Ovary (tissue), 9 donors: ENCODE results near the gene GOLGA8R. TPM values are rescaled to one million over a fixed set of nuclear protein-coding genes. Genes with fewer than 3 reads are reported as not detected.
"Not testable (repeated sequence)": the region's sequence is repeated elsewhere in the genome, so short reads cannot be mapped to it uniquely, and the experiment has no call there.

Experiments
- DNase-seq, 5 donors: peaks; one replicate each; pipeline ENCODE4 v3.0.0-alpha.2; 2019 to 2020
- H3K27ac ChIP-seq, 2 donors: fragments of 200-600 bp; one replicate each; pipeline versions ENCODE4 v1.5.1 to v1.8.0; 2019 to 2022
- H3K27me3 ChIP-seq: fragments of 200-600 bp; one replicate; pipeline ENCODE4 v1.8.0; 2022
- H3K36me3 ChIP-seq: fragments of 200-600 bp; sonication (generic); one replicate; pipeline ENCODE4 v1.5.1; 2019
- H3K4me1 ChIP-seq: one replicate; pipeline ENCODE4 v1.8.1; 2013; ENCODE audit warnings: mild to moderate bottlenecking, moderate library complexity; ENCODE audit not compliant: insufficient read depth
- H3K4me3 ChIP-seq: fragments of 200-600 bp; sonication (generic); one replicate; pipeline ENCODE4 v1.5.1; 2017
- H3K9me3 ChIP-seq, 2 donors: fragments of 200-600 bp in 1 of 2; sonication (generic) in 1 of 2; one replicate each; pipeline versions ENCODE4 v1.5.1 to v1.8.1; 2013 to 2019; ENCODE audit warnings: mild to moderate bottlenecking in 1 of 2, moderate library complexity in 1 of 2
- WGBS, 3 donors: extraction: QIAGEN DNeasy Blood & Tissue Kit in 1 of 3; methylation state at CpG; one replicate each; pipeline versions ENCODE4 v1.1.5 to v1.1.7; 2013 to 2017; 5-methylcytosine and 5-hydroxymethylcytosine counted together
- intact Hi-C, 4 donors: fragments of 100-400 bp; cut with DNase I; formaldehyde crosslinking; loops; one replicate each; pipeline versions ENCODE4 v1.11.0 to v1.15.1; 2022 to 2023
- polyA plus RNA-seq, 2 donors: library from polyadenylated mRNA; stranded (reverse); fragments of 200-250 nt in 1 of 2; fragments of 350-450 nt in 1 of 2; fragmentation: Illumina TruSeq in 1 of 2; extraction: RNeasy Lipid Tissue Mini Kit (QIAGEN cat#74804) in 1 of 2; gene quantifications; one replicate each; pipeline ENCODE4 v1.2.3, GENCODE V29; 2013 to 2014
- small RNA-seq: library from RNA; depleted of rRNA; stranded (forward); fragments of <200 nt; gene quantifications from one replicate; pipeline ENCODE3, GENCODE V24; 2016
- total RNA-seq, 7 donors: library from RNA; depleted of rRNA in 2 of 7; stranded (reverse); fragments of >200 nt in 2 of 7; fragmentation: NEBNext Ultra II Directional in 3 of 7; extraction: Animal tissue kit (Norgen Biotek cat#: 25700) in 3 of 7; gene quantifications; one replicate each; pipeline versions ENCODE4 v1.1.0 to v1.2.4, GENCODE V29; 2016 to 2023
- donor health status: DM: no; HTN: no; CAD: no; lungs with moderate emphysema.
- donor health status: DM: no; HTN: no; CAD: no.
- donor health status: Bipolar disorder and iron deficiency.
- donor health status: DM: yes; HTN: yes; CAD: no.
- donor health status: DM: no; HTN: no; CAD: no.
- donor health status: DM: yes; HTN: yes; CAD: no.

GOLGA8R gene
- total and polyA plus RNA-seq, 9 donors = 2.1 to 7.8 (median 4.1) TPM

DNA sequence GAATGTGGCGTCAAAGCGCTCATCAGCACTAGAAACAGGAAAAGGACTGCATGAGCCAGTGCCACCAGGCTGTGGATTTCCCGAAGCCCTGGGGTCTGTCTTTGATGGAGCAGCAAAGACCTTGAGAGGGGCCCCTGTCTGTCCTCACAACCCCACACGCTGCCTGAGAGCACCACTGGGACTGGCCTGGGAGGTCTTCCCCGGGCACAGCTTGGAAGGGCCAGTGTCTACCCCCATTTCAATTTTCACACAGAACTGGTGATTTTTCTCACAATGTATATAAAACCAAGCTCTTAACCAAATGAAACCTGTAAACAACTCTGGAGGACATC, 37.0 kb downstream of the GOLGA8R start:
- intact Hi-C loops, H3K27me3 ChIP-seq, H3K27ac ChIP-seq, DNase-seq, H3K9me3 ChIP-seq, H3K4me1 ChIP-seq, H3K4me3 ChIP-seq, H3K36me3 ChIP-seq: not testable (repeated sequence)
- no CpG with 5 or more reads among the region's 5 CpGs for WGBS, 3 donors

DNA sequence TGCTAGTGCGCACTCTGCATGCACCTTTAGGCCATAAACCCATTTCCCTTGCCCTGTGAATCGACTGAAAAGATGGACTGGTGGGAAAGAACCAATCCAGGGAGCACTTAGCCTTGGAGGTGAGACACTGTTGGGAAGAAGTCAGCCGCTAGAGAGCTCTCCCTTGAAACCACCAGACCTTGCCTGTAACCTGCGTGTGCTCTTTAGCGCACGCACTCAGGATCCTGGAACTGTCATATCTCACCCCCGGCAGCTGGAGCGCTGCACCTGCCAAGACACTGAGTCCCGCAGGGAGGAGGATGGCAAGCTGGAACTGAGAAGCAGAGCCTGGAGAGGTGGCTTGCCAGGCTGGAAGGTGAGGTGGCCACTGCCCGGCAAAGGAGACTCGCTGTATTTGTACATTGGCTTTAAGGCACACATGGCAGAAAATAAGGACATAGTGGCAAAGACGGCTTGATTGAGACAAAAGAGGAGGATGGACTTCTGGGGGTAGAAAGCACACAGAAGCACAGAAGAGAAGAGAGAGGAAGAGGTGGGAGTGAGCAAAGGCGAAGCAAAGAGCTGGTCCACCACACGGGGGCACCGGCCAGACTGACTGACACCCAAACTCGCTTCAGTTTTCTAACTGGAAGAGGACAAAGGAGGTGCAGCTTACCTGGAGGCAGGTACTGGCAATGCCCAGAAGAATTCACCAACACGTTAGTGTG, 37.5 kb downstream of the GOLGA8R start:
- DNase-seq, H3K27ac ChIP-seq, H3K4me3 ChIP-seq, H3K4me1 ChIP-seq, H3K9me3 ChIP-seq, intact Hi-C loops, H3K36me3 ChIP-seq, H3K27me3 ChIP-seq: not testable (repeated sequence)
- no CpG with 5 or more reads among the region's 17 CpGs for WGBS, 3 donors

DNA sequence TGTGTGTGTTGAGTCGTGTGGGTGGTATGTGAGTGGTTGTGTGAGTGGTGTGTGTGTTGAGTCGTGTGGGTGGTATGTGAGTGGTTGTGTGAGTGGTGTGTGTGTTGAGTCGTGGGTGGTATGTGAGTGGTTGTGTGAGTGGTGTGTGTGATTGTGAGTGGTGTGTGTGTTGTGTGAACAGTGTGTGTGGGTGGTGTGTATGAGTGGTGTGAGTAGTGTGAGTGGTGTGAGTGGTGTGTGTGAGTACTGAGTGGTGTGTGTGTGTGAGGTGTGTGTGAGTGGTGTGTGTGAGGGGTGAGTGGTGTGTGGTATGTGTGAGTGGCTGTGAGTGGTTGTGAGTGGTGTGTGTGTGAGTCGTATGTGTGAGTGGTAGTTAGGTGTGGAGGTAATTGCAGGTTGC, 38.2 kb downstream of the GOLGA8R start:
- H3K9me3 ChIP-seq, H3K4me1 ChIP-seq, H3K27ac ChIP-seq, H3K4me3 ChIP-seq, H3K27me3 ChIP-seq, intact Hi-C loops, H3K36me3 ChIP-seq: not testable (repeated sequence)
- 22 to 60% (median 50%) methylated on average over 2 to 4 of the region's 4 CpGs for WGBS, 3 donors
- DNase-seq = peak in 1 of 5 donors; percentile 3

DNA sequence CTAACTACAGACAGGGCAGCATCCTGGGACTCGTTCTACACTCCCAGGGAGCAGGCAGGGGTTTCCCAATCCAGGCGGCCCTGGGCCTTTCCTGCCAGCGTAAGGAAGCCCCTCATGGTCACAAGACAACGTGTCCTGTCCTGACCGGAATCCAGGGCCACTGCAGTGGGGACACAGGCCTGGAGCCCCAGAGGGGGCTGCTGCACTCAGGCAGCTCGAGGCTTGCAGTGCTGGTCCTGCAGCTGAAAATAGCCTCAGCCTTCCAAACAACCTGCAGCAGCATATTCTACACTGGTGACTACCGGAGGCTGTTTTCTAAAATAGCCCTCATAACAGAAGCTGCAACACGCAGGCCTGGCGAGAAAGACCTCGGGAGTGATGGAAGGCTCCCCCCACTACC, 39.2 kb downstream of the GOLGA8R start:
- H3K9me3 ChIP-seq, H3K4me1 ChIP-seq, H3K27ac ChIP-seq, intact Hi-C loops, H3K36me3 ChIP-seq, H3K4me3 ChIP-seq, H3K27me3 ChIP-seq, DNase-seq: not testable (repeated sequence)
- 40 to 65% methylated on average over 1 to 3 of the region's 10 CpGs; no CpG with 5 or more reads in 1 of the 3 donors for WGBS, 3 donors

DNA sequence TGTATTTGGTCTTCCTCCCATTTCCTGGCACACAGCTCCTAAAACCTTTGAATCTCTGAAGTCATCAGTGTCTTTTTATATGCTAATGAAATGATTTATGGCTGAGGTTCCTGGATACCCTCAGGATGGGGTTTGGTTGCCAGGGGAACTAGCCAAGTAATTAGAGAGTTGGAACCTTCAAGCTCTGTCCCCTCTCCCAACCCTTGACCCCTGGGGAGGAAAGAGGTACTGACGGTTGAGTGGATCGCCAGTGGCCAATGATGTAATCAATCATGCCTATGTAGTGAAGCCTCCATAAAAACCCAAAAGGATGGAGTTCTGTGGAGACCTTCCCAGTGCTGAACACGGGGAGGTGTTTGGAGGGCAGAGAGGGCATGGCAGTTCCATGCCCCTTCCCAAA, 45.8 kb downstream of the GOLGA8R start:
- WGBS, 3 donors = no CpG with 5 or more reads among the region's 3 CpGs
- intact Hi-C loops, H3K9me3 ChIP-seq: not testable (repeated sequence)

DNA sequence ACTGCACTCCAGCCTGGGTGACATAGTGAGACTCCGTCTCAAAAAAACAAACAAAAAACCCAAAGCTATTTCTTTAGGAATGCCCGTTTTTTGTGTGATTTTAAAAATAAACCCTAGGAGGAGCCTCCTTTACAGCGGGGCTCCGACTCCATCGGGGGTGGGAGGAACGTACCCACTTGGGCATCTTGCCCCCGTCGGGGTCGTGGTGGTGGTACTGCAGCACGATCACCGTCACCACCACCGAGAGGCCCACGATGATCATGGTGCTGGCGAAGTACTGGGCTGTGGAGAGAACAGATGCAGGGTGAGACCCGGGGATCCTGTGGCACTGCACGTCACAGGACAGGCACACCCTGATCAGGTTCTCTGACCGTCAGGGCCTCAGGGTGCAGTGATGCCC, 46.8 kb downstream of the GOLGA8R start:
- H3K27ac ChIP-seq, H3K27me3 ChIP-seq, H3K4me1 ChIP-seq, intact Hi-C loops, H3K4me3 ChIP-seq, H3K9me3 ChIP-seq, H3K36me3 ChIP-seq: not testable (repeated sequence)
- whole genome bisulfite sequencing, 3 donors = 92 to 93% (median 93%) methylated on average over 11 to 14 of the region's 17 CpGs
- DNase-seq = peak in 1 of 5 donors; percentile 1

More for the DNA sequence above, 45.8 kb downstream of the GOLGA8R start:
- not testable (repeated sequence) for H3K36me3 ChIP-seq, H3K27me3 ChIP-seq, H3K4me1 ChIP-seq, H3K27ac ChIP-seq, H3K4me3 ChIP-seq, DNase-seq

DNA sequence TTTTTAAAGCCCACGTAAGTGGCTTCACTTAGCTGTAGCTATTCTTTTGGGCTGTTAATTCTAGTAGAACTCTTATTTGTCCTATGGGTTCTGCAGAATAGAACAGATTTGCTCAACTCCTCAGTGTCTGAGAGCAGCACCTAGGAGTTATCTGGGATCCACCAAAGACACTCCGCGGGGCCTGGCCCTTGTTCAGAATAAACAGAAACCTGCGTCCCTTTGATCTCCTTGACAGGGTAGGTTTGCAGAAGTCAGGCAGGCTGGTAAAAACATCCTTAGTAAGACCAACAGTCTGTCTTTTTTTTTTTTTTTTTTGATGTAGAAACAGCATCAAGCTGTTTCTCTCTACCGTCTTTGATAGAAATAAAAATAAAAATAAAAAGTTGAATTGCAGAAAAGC, 52.7 kb downstream of the GOLGA8R start:
- H3K4me3 ChIP-seq, H3K27ac ChIP-seq, H3K4me1 ChIP-seq, H3K9me3 ChIP-seq, intact Hi-C loops, H3K36me3 ChIP-seq, H3K27me3 ChIP-seq, DNase-seq: not testable (repeated sequence)
- 70 to 91% (median 81%) methylated on average over 2 to 5 of the region's 5 CpGs for whole genome bisulfite sequencing, 3 donors

DNA sequence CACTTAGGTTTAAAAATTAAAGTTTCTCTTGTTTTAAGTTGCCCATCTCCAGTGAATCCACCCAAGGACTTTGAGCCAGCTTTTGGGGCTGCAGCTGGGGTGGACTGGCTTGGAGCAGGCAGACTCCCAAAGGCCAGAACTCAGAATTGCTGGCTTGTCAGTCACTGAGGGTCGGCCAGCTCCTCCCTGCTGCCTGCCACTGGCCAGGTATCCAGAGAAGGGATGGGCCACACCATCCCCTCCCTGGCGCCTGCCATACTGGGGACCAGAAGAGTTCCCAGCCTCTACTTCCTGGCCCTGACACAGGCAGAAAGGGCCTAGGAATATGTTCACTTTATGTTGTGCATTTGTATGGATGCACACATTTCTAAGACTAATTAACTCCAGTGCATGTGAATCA, 53.1 kb downstream of the GOLGA8R start:
- H3K36me3 ChIP-seq, H3K9me3 ChIP-seq, intact Hi-C loops, H3K4me3 ChIP-seq, H3K4me1 ChIP-seq, H3K27ac ChIP-seq, H3K27me3 ChIP-seq, DNase-seq: not testable (repeated sequence)
- no CpG with 5 or more reads among the region's 2 CpGs for WGBS, 3 donors

DNA sequence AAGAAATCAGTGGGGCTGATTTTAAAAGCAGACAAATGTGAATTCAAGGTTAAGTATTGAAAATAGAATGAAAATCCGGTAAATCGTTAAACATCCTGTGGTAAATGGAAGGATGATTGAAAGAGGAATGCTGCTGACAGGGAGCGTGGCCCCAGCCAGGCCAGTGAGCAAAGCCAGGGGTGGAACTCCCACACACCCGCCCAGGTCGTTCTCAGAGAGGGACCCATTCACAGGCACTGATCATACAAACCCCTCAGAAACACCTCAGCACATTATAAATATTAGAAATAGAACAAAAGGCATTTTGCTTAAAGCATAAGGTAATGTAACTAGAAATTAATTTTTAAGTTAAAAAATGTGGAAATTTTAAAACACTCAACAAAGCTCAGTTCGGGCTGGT, 59.0 kb downstream of the GOLGA8R start:
- intact Hi-C loops = not testable (repeated sequence)
- 45 to 68% (median 58%) methylated on average over 3 to 5 of the region's 6 CpGs for WGBS, 3 donors

More for the DNA sequence above, 59.0 kb downstream of the GOLGA8R start:
- DNase-seq, H3K27ac ChIP-seq, H3K36me3 ChIP-seq, H3K9me3 ChIP-seq, H3K4me1 ChIP-seq, H3K4me3 ChIP-seq, H3K27me3 ChIP-seq: not testable (repeated sequence)

Small RNA genes lying within 50 kb of the gene (small RNA-seq; reads per million reads assigned to genes)
- gene AC019322.2 (not detected), gene RF00019 (not detected), gene RF00096 (not detected), gene RN7SL196P (not detected)

Other genes with a start within 250 kb of the GOLGA8R start
- 1 to 10 TPM in 2 of 7 donors, under 1 TPM in 5; 0.12 to 3.5 (median 0.81) TPM for gene CHRFAM7A, start 20.7 kb downstream of the GOLGA8R start, total RNA-seq
- under 1 TPM; 0.44 to 0.57 TPM for gene CHRFAM7A, start 20.7 kb downstream of the GOLGA8R start, polyA plus RNA-seq
- 1 to 10 TPM in 5 of 7 donors, under 1 TPM in 2; 0.34 to 5.1 (median 1.0) TPM for gene GOLGA8Q, start 137.8 kb upstream of the GOLGA8R start, total RNA-seq
- 1 to 10 TPM in 1 of 2 donors, under 1 TPM in 1; 0.70 to 1.2 TPM for gene GOLGA8Q, start 137.8 kb upstream of the GOLGA8R start, polyA plus RNA-seq
- gene GOLGA8H, start 189.8 kb upstream of the GOLGA8R start, total RNA-seq = 1 to 10 TPM in 2 of 7 donors, under 1 TPM in 3, not detected in 2; 0.35 to 1.5 (median 0.67) TPM
- gene GOLGA8H, start 189.8 kb upstream of the GOLGA8R start, polyA plus RNA-seq = under 1 TPM; 0.10 to 0.48 TPM